ENCODE measurements around the gene B4GALT5. TPM values are rescaled to one million over a fixed set of nuclear protein-coding genes. Genes with fewer than 3 reads are reported as not detected.

Gene B4GALT5

GRCh38 chr20:49585585-49586245 lies 128.0 kb downstream of the B4GALT5 start:
- Histone ChIP-seq H3K23ac (ENCODE audit: low read length) (no peak overlapping the region), H3K9ac (ENCODE audit: low read length) (no peak overlapping the region), H3K27me3 (ENCODE audit: insufficient read depth, low read length, poor library complexity) (no peaks in the 10 kb centered on the region), H4K5ac (ENCODE audit: low read length) (no peak overlapping the region), H3K4me1 (ENCODE audit: control insufficient read depth, low read depth, low read length) (no peaks in the 10 kb centered on the region), H3K79me2 (ENCODE audit: control insufficient read depth, insufficient read depth, low read length) (no peaks in the 10 kb centered on the region), H3K36me3 (ENCODE audit: control insufficient read depth, insufficient read depth, low read length) (no peaks in the 10 kb centered on the region), H3K27ac (ENCODE audit: low read depth, low read length) (no peak overlapping the region), H4K8ac (ENCODE audit: low read depth, low read length) (no peak overlapping the region), H2BK5ac (ENCODE audit: low read length) (no peak overlapping the region), H3K4me3 (ENCODE audit: low read length) (no peak overlapping the region), H3K56ac (ENCODE audit: low read length) (no peak overlapping the region), H3K4ac (ENCODE audit: low read depth, low read length) (no peak overlapping the region), H3K79me1 (ENCODE audit: low read length) (no peaks in the 10 kb centered on the region), H3K4me2 (ENCODE audit: low read length) (no peak overlapping the region), H2AK5ac (ENCODE audit: low read length) (no peak overlapping the region), H2BK15ac (replicated peaks; ENCODE audit: low read depth) (no peak overlapping the region), H2BK120ac (ENCODE audit: low read depth, low read length) (no peak overlapping the region), H3K18ac (ENCODE audit: low read length) (no peak overlapping the region)
- DNase-seq, result no peak
- no CpG with 5 or more reads among the region's 9 CpGs for WGBS (ENCODE audit: extremely low coverage, insufficient coverage, low lambda C conversion rate)

- Histone ChIP-seq H2BK120ac (ENCODE audit: low read depth, low read length) (no peak overlapping the region), H3K18ac (ENCODE audit: low read length) (no peak overlapping the region), H3K27me3 (ENCODE audit: insufficient read depth, low read length, poor library complexity) (no peaks in the 10 kb centered on the region), H3K27ac (ENCODE audit: low read depth, low read length) (no peak overlapping the region), H3K4ac (ENCODE audit: low read depth, low read length) (no peak overlapping the region), H3K9ac (ENCODE audit: low read length) (no peak overlapping the region), H3K4me2 (ENCODE audit: low read length) (no peak overlapping the region), H4K5ac (ENCODE audit: low read length) (no peak overlapping the region), H3K4me3 (ENCODE audit: low read length) (no peak overlapping the region), H3K79me1 (ENCODE audit: low read length) (no peaks in the 10 kb centered on the region), H3K23ac (ENCODE audit: low read length) (no peak overlapping the region), H3K79me2 (ENCODE audit: control insufficient read depth, insufficient read depth, low read length) (no peaks in the 10 kb centered on the region), H4K8ac (ENCODE audit: low read depth, low read length) (no peak overlapping the region), H2AK5ac (ENCODE audit: low read length) (no peak overlapping the region), H2BK5ac (ENCODE audit: low read length) (no peak overlapping the region), H3K56ac (ENCODE audit: low read length) (no peak overlapping the region), H3K4me1 (ENCODE audit: control insufficient read depth, low read depth, low read length) (no peaks in the 10 kb centered on the region), H3K36me3 (ENCODE audit: control insufficient read depth, insufficient read depth, low read length) (no peaks in the 10 kb centered on the region), H2BK15ac (replicated peaks; ENCODE audit: low read depth) (no peak overlapping the region)
- no peak for DNase-seq
- WGBS (ENCODE audit: extremely low coverage, insufficient coverage, low lambda C conversion rate), result no CpG with 5 or more reads among the region's 14 CpGs
Observed at GRCh38 chr20:49584418-49585382, 129.0 kb downstream of the B4GALT5 start.

GRCh38 chr20:49583669-49584417 lies 129.8 kb downstream of the B4GALT5 start:
- H3K4me3 ChIP-seq (ENCODE audit: low read length), result no peak overlapping the region
- no peak overlapping the region for H4K5ac ChIP-seq (ENCODE audit: low read length)
- no peak overlapping the region for H3K23ac ChIP-seq (ENCODE audit: low read length)
- H3K79me2 ChIP-seq (ENCODE audit: control insufficient read depth, insufficient read depth, low read length), result no peaks in the 10 kb centered on the region
- H3K56ac ChIP-seq (ENCODE audit: low read length), result no peak overlapping the region
- H3K36me3 ChIP-seq (ENCODE audit: control insufficient read depth, insufficient read depth, low read length), result no peaks in the 10 kb centered on the region
- no peak overlapping the region for H4K8ac ChIP-seq (ENCODE audit: low read depth, low read length)
- H3K4me2 ChIP-seq (ENCODE audit: low read length), result no peak overlapping the region
- no peak overlapping the region for H3K27ac ChIP-seq (ENCODE audit: low read depth, low read length)
- H3K18ac ChIP-seq (ENCODE audit: low read length), result no peak overlapping the region
- no CpG with 5 or more reads among the region's 12 CpGs for WGBS (ENCODE audit: extremely low coverage, insufficient coverage, low lambda C conversion rate)
- DNase-seq, result no peak
- H3K79me1 ChIP-seq (ENCODE audit: low read length), result no peaks in the 10 kb centered on the region
- no peak overlapping the region for H2BK120ac ChIP-seq (ENCODE audit: low read depth, low read length)
- no peak overlapping the region for H3K9ac ChIP-seq (ENCODE audit: low read length)
- H3K27me3 ChIP-seq (ENCODE audit: insufficient read depth, low read length, poor library complexity), result no peaks in the 10 kb centered on the region
- H2AK5ac ChIP-seq (ENCODE audit: low read length), result no peak overlapping the region
- H3K4ac ChIP-seq (ENCODE audit: low read depth, low read length), result no peak overlapping the region
- H2BK15ac ChIP-seq (replicated peaks; ENCODE audit: low read depth), result no peak overlapping the region
- H3K4me1 ChIP-seq (ENCODE audit: control insufficient read depth, low read depth, low read length), result no peaks in the 10 kb centered on the region
- H2BK5ac ChIP-seq (ENCODE audit: low read length), result no peak overlapping the region

GRCh38 chr20:49583343-49583668 lies 130.4 kb downstream of the B4GALT5 start:
- Histone ChIP-seq H3K4ac (ENCODE audit: low read depth, low read length) (no peak overlapping the region), H3K79me1 (ENCODE audit: low read length) (no peaks in the 10 kb centered on the region), H3K9ac (ENCODE audit: low read length) (no peak overlapping the region), H3K27me3 (ENCODE audit: insufficient read depth, low read length, poor library complexity) (no peaks in the 10 kb centered on the region), H3K4me2 (ENCODE audit: low read length) (no peak overlapping the region), H4K5ac (ENCODE audit: low read length) (no peak overlapping the region), H2BK120ac (ENCODE audit: low read depth, low read length) (no peak overlapping the region), H3K36me3 (ENCODE audit: control insufficient read depth, insufficient read depth, low read length) (no peaks in the 10 kb centered on the region), H3K79me2 (ENCODE audit: control insufficient read depth, insufficient read depth, low read length) (no peaks in the 10 kb centered on the region), H2BK15ac (replicated peaks; ENCODE audit: low read depth) (no peak overlapping the region), H4K8ac (ENCODE audit: low read depth, low read length) (no peak overlapping the region), H3K18ac (ENCODE audit: low read length) (no peak overlapping the region), H3K27ac (ENCODE audit: low read depth, low read length) (no peak overlapping the region), H2BK5ac (ENCODE audit: low read length) (no peak overlapping the region), H3K4me1 (ENCODE audit: control insufficient read depth, low read depth, low read length) (no peaks in the 10 kb centered on the region), H3K23ac (ENCODE audit: low read length) (no peak overlapping the region), H2AK5ac (ENCODE audit: low read length) (no peak overlapping the region), H3K4me3 (ENCODE audit: low read length) (no peak overlapping the region), H3K56ac (ENCODE audit: low read length) (no peak overlapping the region)
- no peak for DNase-seq
- no CpG with 5 or more reads among the region's 4 CpGs for WGBS (ENCODE audit: extremely low coverage, insufficient coverage, low lambda C conversion rate)

Small RNA genes lying within 50 kb of the gene (small RNA-seq; reads per million reads assigned to genes)
- not detected for gene RN7SL197P (ENCODE audit: insufficient read depth)
- not detected for gene SNRPFP1 (ENCODE audit: insufficient read depth)

Measured in mesendoderm (in vitro differentiated cells).